Large intestine (tissue), 3 donors: Measurements from ENCODE around the gene ARHGEF16. TPM values are rescaled to one million over a fixed set of nuclear protein-coding genes. Genes with fewer than 3 reads are reported as not detected.

Experiments used
- DNase-seq, 2 donors: peaks; one replicate each; pipeline versions ENCODE4 v3.0.0 to v3.0.0-alpha.2; 2013
- H3K27ac ChIP-seq: one replicate; pipeline ENCODE4 v1.5.1; 2013; ENCODE audit warnings: low read length
- H3K27me3 ChIP-seq: 2 replicates; pipeline ENCODE4 v1.6.1; 2013; ENCODE audit warnings: low read length; ENCODE audit not compliant: control insufficient read depth, insufficient read depth
- H3K36me3 ChIP-seq: 2 replicates; pipeline ENCODE4 v1.6.1; 2013; ENCODE audit warnings: low read length; ENCODE audit not compliant: control insufficient read depth, insufficient read depth
- H3K4me1 ChIP-seq: one replicate; pipeline ENCODE4 v1.6.1; 2013; ENCODE audit warnings: low read length; ENCODE audit not compliant: control insufficient read depth, insufficient read depth
- H3K4me3 ChIP-seq: one replicate; pipeline ENCODE4 v1.5.1; 2013; ENCODE audit warnings: low read length
- H3K9me3 ChIP-seq: one replicate; pipeline ENCODE4 v1.6.1; 2013; ENCODE audit warnings: mild to moderate bottlenecking, low read depth, low read length, moderate library complexity; ENCODE audit not compliant: control insufficient read depth
- WGBS: methylation state at CpG from one replicate; pipeline ENCODE4 v1.1.5; 2013; ENCODE audit warnings: low lambda C conversion rate; ENCODE audit not compliant: insufficient coverage; 5-methylcytosine and 5-hydroxymethylcytosine counted together
- polyA plus RNA-seq: library from polyadenylated mRNA; unstranded; fragments of 120-200 nt; gene quantifications from one replicate; pipeline ENCODE4 v1.2.1, GENCODE V29; 2013

The ARHGEF16 gene
- polyA plus RNA-seq, 1 donor = 39.7 TPM

- Histone ChIP-seq H3K27me3 (no peaks in the 10 kb centered on the region), H3K9me3 (peaks cover 8% of the 10 kb centered on the region), H3K36me3 (no peaks in the 10 kb centered on the region), H3K4me1 (peaks cover 2% of the 10 kb centered on the region), H3K27ac (no peak overlapping the region), H3K4me3 (no peak overlapping the region)
- WGBS = no CpG with 5 or more reads among the region's 8 CpGs
- DNase-seq = no peak
These were observed 64.3 kb downstream of the ARHGEF16 start for GRCh38 chr1:3518756-3519155.

- H3K4me3 ChIP-seq = no peak overlapping the region
- H3K4me1 ChIP-seq = peaks cover 2% of the 10 kb centered on the region
- no peak for DNase-seq
- H3K36me3 ChIP-seq = no peaks in the 10 kb centered on the region
- H3K27me3 ChIP-seq = no peaks in the 10 kb centered on the region
- H3K27ac ChIP-seq = no peak overlapping the region
- WGBS = no CpG with 5 or more reads among the region's 27 CpGs
- H3K9me3 ChIP-seq = peaks cover 8% of the 10 kb centered on the region
These were observed 64.9 kb downstream of the ARHGEF16 start for GRCh38 chr1:3519301-3519885.

GRCh38 chr1:3520419-3521378 is 66.2 kb downstream of the ARHGEF16 start:
- no CpG with 5 or more reads among the region's 24 CpGs for WGBS
- no peaks in the 10 kb centered on the region for H3K36me3 ChIP-seq
- H3K4me3 ChIP-seq = no peak overlapping the region
- no peak overlapping the region for H3K27ac ChIP-seq
- no peaks in the 10 kb centered on the region for H3K4me1 ChIP-seq
- DNase-seq = no peak
- peaks cover 8% of the 10 kb centered on the region for H3K9me3 ChIP-seq
- H3K27me3 ChIP-seq = no peaks in the 10 kb centered on the region

- peaks cover 8% of the 10 kb centered on the region for H3K9me3 ChIP-seq
- no peak overlapping the region for H3K27ac ChIP-seq
- no peaks in the 10 kb centered on the region for H3K27me3 ChIP-seq
- no peak overlapping the region for H3K4me3 ChIP-seq
- no peaks in the 10 kb centered on the region for H3K36me3 ChIP-seq
- H3K4me1 ChIP-seq = no peaks in the 10 kb centered on the region
- DNase-seq = no peak
- WGBS = no CpG with 5 or more reads among the region's 16 CpGs
These were observed 67.0 kb downstream of the ARHGEF16 start for GRCh38 chr1:3521426-3521825.

GRCh38 chr1:3522112-3522511 is 67.6 kb downstream of the ARHGEF16 start:
- H3K36me3 ChIP-seq = no peaks in the 10 kb centered on the region
- no peak for DNase-seq
- no CpG with 5 or more reads among the region's 13 CpGs for WGBS

GRCh38 chr1:3522564-3523265 is 68.2 kb downstream of the ARHGEF16 start:
- H3K4me1 ChIP-seq = no peaks in the 10 kb centered on the region
- no peak overlapping the region for H3K27ac ChIP-seq
- no peak for DNase-seq
- peaks cover 8% of the 10 kb centered on the region for H3K9me3 ChIP-seq
- H3K36me3 ChIP-seq = no peaks in the 10 kb centered on the region
- H3K4me3 ChIP-seq = no peak overlapping the region
- no peaks in the 10 kb centered on the region for H3K27me3 ChIP-seq
- WGBS = no CpG with 5 or more reads among the region's 19 CpGs

More at GRCh38 chr1:3522112-3522511, 67.6 kb downstream of the ARHGEF16 start:
- Histone ChIP-seq H3K4me3 (no peak overlapping the region), H3K27me3 (no peaks in the 10 kb centered on the region), H3K9me3 (peaks cover 8% of the 10 kb centered on the region), H3K27ac (no peak overlapping the region), H3K4me1 (no peaks in the 10 kb centered on the region)

GRCh38 chr1:3523980-3524379 is 69.5 kb downstream of the ARHGEF16 start:
- Histone ChIP-seq H3K9me3 (no peaks in the 10 kb centered on the region), H3K4me3 (no peak overlapping the region), H3K4me1 (no peaks in the 10 kb centered on the region), H3K27me3 (no peaks in the 10 kb centered on the region), H3K36me3 (no peaks in the 10 kb centered on the region), H3K27ac (no peak overlapping the region)
- no CpG with 5 or more reads among the region's 13 CpGs for WGBS
- DNase-seq = no peak

- H3K27ac ChIP-seq = no peak overlapping the region
- DNase-seq = no peak
- no peaks in the 10 kb centered on the region for H3K9me3 ChIP-seq
- H3K4me1 ChIP-seq = peaks cover 2% of the 10 kb centered on the region
- H3K4me3 ChIP-seq = no peak overlapping the region
- no peaks in the 10 kb centered on the region for H3K36me3 ChIP-seq
- 100% methylated on average over 1 of the region's 20 CpGs for WGBS
- H3K27me3 ChIP-seq = no peaks in the 10 kb centered on the region
These were observed 70.2 kb downstream of the ARHGEF16 start for GRCh38 chr1:3524556-3525203.

GRCh38 chr1:3525551-3526482 is 71.4 kb downstream of the ARHGEF16 start:
- Histone ChIP-seq H3K4me3 (no peak overlapping the region), H3K4me1 (peaks cover 13% of the 10 kb centered on the region), H3K27me3 (no peaks in the 10 kb centered on the region), H3K9me3 (no peaks in the 10 kb centered on the region), H3K36me3 (no peaks in the 10 kb centered on the region), H3K27ac (no peak overlapping the region)
- WGBS = no CpG with 5 or more reads among the region's 24 CpGs
- no peak for DNase-seq
